HepG2 (cell line): ENCODE results near the gene EGFLAM. TPM values are rescaled to one million over a fixed set of nuclear protein-coding genes. Genes with fewer than 3 reads are reported as not detected.

Experiments used
- ATAC-seq: fragments of 200-7000 bp; cut with Tn5 transposase; 3 replicates; pipeline ENCODE4 v1.9.1; 2020; ENCODE audit warnings: mild to moderate bottlenecking, moderate library complexity
- BruUV-seq: library from RNA; stranded (reverse); fragments of 400-500 nt; replicated peaks from 2 replicates; lab custom pipeline; 2021; lab: Mats Ljungman, UMichigan
- CTCF ChIA-PET: fragments of 300-600 bp; formaldehyde crosslinking; extraction: SDS; loops from one replicate; lab custom pipeline; 2021; ENCODE audit warnings: low total read pairs, inconsistent platforms, low intra/inter-chr PET ratio; lab: Yijun Ruan, JAX
- POLR2A ChIA-PET: fragments of 350-600 bp; sonication (Branson Sonifier 250); formaldehyde crosslinking; loops from one replicate; lab custom pipeline; 2020; ENCODE audit warnings: antibody characterized with exemption, inconsistent platforms; lab: Yijun Ruan, JAX
- DNase-seq: peaks from one replicate; pipeline ENCODE4 v3.0.0-alpha.2; 2015; ENCODE audit warnings: low spot score
- FAIRE-seq: peaks from 3 replicates; lab custom pipeline; 2011; peaks lifted over from hg19 to GRCh38; lab: Jason Lieb, UNC
- H2AFZ ChIP-seq: one replicate; pipeline ENCODE4 v1.6.1; 2011; ENCODE audit warnings: low read length, inconsistent platforms
- H3K27ac ChIP-seq: fragments of 300-600 bp; 3 replicates; pipeline ENCODE4 v1.8.0; 2011; ENCODE audit warnings: mixed run types, mild to moderate bottlenecking, mixed read lengths, low read length, inconsistent platforms; ENCODE audit not compliant: insufficient read depth; ENCODE audit errors: extremely low read length
- H3K27me3 ChIP-seq, 2 experiments: fragments of 200-600 bp in 1 of 2; 2 replicates in 1 of 2; 3 replicates in 1 of 2; pipeline versions ENCODE4 v1.6.0 to v1.8.0; 2011; ENCODE audit warnings: low read length in 2 of 2, mild to moderate bottlenecking in 2 of 2, moderate library complexity in 2 of 2, inconsistent platforms in 1 of 2; ENCODE audit not compliant: insufficient read depth in 2 of 2, control insufficient read depth in 1 of 2
- H3K36me3 ChIP-seq, 2 experiments: fragments of 200-600 bp in 1 of 2; replicated peaks in 1 of 2; 2 replicates in 1 of 2; 3 replicates in 1 of 2; pipeline versions ENCODE4 v1.5.1 to v1.8.0; 2011; ENCODE audit warnings: low read length in 2 of 2, inconsistent platforms in 1 of 2; ENCODE audit not compliant: insufficient read depth in 2 of 2, control insufficient read depth in 1 of 2
- H3K4me1 ChIP-seq: 2 replicates; pipeline ENCODE4 v1.5.1; 2012; ENCODE audit warnings: low read length, inconsistent platforms; ENCODE audit not compliant: insufficient read depth
- H3K4me2 ChIP-seq: 2 replicates; pipeline ENCODE4 v1.6.0; 2011; ENCODE audit warnings: low read depth, low read length, inconsistent platforms
- H3K4me3 ChIP-seq, 3 experiments: fragments of 200-600 bp in 1 of 3; sonication (generic), shearing (Covaris generic) in 1 of 3; replicated peaks in 1 of 3; 2 replicates each; pipeline ENCODE4 v1.5.1; 2011 to 2016; ENCODE audit warnings: low read length in 3 of 3, inconsistent platforms in 2 of 3, low read depth in 2 of 3, mild to moderate bottlenecking in 2 of 3, control low read depth in 1 of 3, mixed read lengths in 1 of 3; ENCODE audit not compliant: insufficient read depth in 1 of 3
- H3K79me2 ChIP-seq: one replicate; pipeline ENCODE4 v1.6.1; 2011; ENCODE audit warnings: low read length, inconsistent platforms; ENCODE audit not compliant: insufficient read depth
- H3K9ac ChIP-seq: 2 replicates; pipeline ENCODE4 v1.6.0; 2011; ENCODE audit warnings: mild to moderate bottlenecking, low read depth, low read length, inconsistent platforms; ENCODE audit not compliant: insufficient read depth
- H3K9me3 ChIP-seq: 2 replicates; pipeline ENCODE4 v1.5.1; 2012; ENCODE audit warnings: mild to moderate bottlenecking, low read length
- H4K20me1 ChIP-seq: 2 replicates; pipeline ENCODE4 v1.6.0; 2011; ENCODE audit warnings: inconsistent platforms, mild to moderate bottlenecking, low read length, moderate library complexity; ENCODE audit not compliant: insufficient read depth
- DZIP1 ChIP-seq: sonication (generic); formaldehyde crosslinking; IDR thresholded peaks from 2 replicates; pipeline ENCODE4 v1.5.0; 2020; ENCODE audit warnings: mild to moderate bottlenecking, missing genetic modification reagents
- HNRNPK ChIP-seq: fragments of 200-400 bp; formaldehyde crosslinking; IDR thresholded peaks from 2 replicates; pipeline ENCODE4 v1.6.1; 2018; ENCODE audit warnings: low read length, low read depth, moderate library complexity, mild to moderate bottlenecking; ENCODE audit not compliant: poor library complexity, severe bottlenecking
- NFIB ChIP-seq: sonication (generic); formaldehyde crosslinking; IDR thresholded peaks from 2 replicates; pipeline ENCODE4 v1.9.0; 2021; ENCODE audit warnings: missing genetic modification reagents, mild to moderate bottlenecking, borderline replicate concordance
- NFYB ChIP-seq: sonication (generic); formaldehyde crosslinking; IDR thresholded peaks from 2 replicates; pipeline ENCODE4 v1.4.0; 2020; ENCODE audit warnings: missing genetic modification reagents
- REL ChIP-seq: sonication (generic); formaldehyde crosslinking; conservative IDR thresholded peaks from 2 replicates; pipeline ENCODE4 v1.8.0; 2022; ENCODE audit warnings: mild to moderate bottlenecking, missing genetic modification reagents, moderate library complexity
- SP5 ChIP-seq: IDR thresholded peaks from 2 replicates; pipeline ENCODE4 v1.6.1; 2016; ENCODE audit warnings: low read depth, borderline replicate concordance
- ZNF251 ChIP-seq: sonication (generic); formaldehyde crosslinking; IDR thresholded peaks from 2 replicates; pipeline ENCODE4 v1.9.0; 2021; ENCODE audit warnings: mild to moderate bottlenecking, missing genetic modification reagents
- ZNF484 ChIP-seq: sonication (generic); formaldehyde crosslinking; IDR thresholded peaks from 2 replicates; pipeline ENCODE4 v1.5.1; 2020; ENCODE audit warnings: mild to moderate bottlenecking, low read depth, missing genetic modification reagents, borderline replicate concordance
- ZNF746 ChIP-seq: sonication (generic); formaldehyde crosslinking; IDR thresholded peaks from 2 replicates; pipeline ENCODE4 v1.8.0; 2022; ENCODE audit warnings: mild to moderate bottlenecking, missing genetic modification reagents
- ZNF782 ChIP-seq: sonication (generic); formaldehyde crosslinking; IDR thresholded peaks from 2 replicates; pipeline ENCODE4 v1.4.0; 2020; ENCODE audit warnings: missing genetic modification reagents, mild to moderate bottlenecking, borderline replicate concordance
- WGBS: methylation state at CpG from one replicate; pipeline ENCODE4 v1.1.6; 2017; ENCODE audit warnings: low lambda C conversion rate; 5-methylcytosine and 5-hydroxymethylcytosine counted together
- in situ Hi-C: cut with HindIII; loops from 2 replicates; pipeline ENCODE4 v1.10.0; 2017; ENCODE audit warnings: low pct_unique_long_range_greater_than_20kb; ENCODE audit not compliant: extremely low pct_ligation_motif_present
- intact Hi-C: fragments of 100-400 bp; cut with micrococcal nuclease; formaldehyde crosslinking; loops from one replicate; pipeline ENCODE4 v1.10.0; 2022; ENCODE audit not compliant: unreplicated experiment
- polyA plus RNA-seq, 8 experiments: library from polyadenylated mRNA; depleted of rRNA in 3 of 8; stranded (reverse) in 7 of 8; unstranded in 1 of 8; fragments of >200 nt; fragmentation: Illumina TruSeq in 4 of 8; extraction: Trizol in 4 of 8; gene quantifications; 2 replicates each; pipeline versions ENCODE4 v1.2.1 to v1.2.3, GENCODE V29; 2011 to 2016; ENCODE audit warnings: low read depth in 4 of 8, missing spikeins in 1 of 8, mixed read lengths in 1 of 8; ENCODE audit not compliant: insufficient read depth in 1 of 8
- total RNA-seq, 5 experiments: library from RNA; depleted of rRNA; stranded (reverse); fragments of >200 nt; fragmentation: Illumina TruSeq; extraction: Trizol; gene quantifications; 2 replicates each; pipeline ENCODE4 v1.2.3, GENCODE V29; 2016; ENCODE audit warnings: low read depth in 1 of 5
- TF ChIP-seq, protein P1 (sequence below): IDR thresholded peaks from 2 replicates; pipeline ENCODE4 v1.6.1; 2016; ENCODE audit warnings: low read depth, missing genetic modification reagents, missing compliant biosample characterization

Gene EGFLAM
- total and polyA plus RNA-seq, 2 of the 13 experiments (the other 11 are each of a cell fraction or from before 2014, with no cell fraction given) = not detected

DNA sequence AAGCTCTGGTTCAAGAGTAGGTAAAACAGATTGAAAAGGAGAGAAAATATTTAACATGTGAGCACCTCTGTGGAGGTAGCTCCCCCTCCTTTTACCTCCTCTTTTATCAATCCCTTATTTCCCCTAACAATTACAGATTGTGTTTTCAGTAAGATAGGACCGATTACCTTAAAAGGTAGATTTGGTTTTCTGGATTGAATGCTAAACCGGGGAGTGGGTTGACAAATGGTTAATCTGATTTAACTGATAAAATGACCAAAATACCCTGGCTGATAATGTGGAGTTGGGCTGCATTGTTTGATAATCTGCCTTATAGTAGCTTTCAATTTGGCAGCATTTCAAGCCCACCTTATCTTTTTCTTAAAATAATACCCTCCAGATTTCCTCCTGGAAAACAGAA lies 83.9 kb downstream of the EGFLAM start:
- H3K9me3 ChIP-seq = no peaks in the 10 kb centered on the region
- no peak overlapping the region for H3K4me2 ChIP-seq
- in situ Hi-C loops = no loop called here
- no peak for TF ChIP-seq ZNF251 (CRISPR knock-in tag)
- no peak for TF ChIP-seq NFYB (CRISPR knock-in tag)
- no peak for TF ChIP-seq ZNF782
- TF ChIP-seq HNRNPK = no peak
- no peak for TF ChIP-seq SP5 (CRISPR knock-in tag)
- TF ChIP-seq REL (CRISPR knock-in tag) = no peak
- no peak for TF ChIP-seq ZNF746 (CRISPR knock-in tag)
- TF ChIP-seq NFIB (CRISPR knock-in tag) = no peak
- H3K27me3 ChIP-seq = peaks cover 0 to 7% of the 10 kb centered on the region in 2 experiments; a peak in 1 of 5 replicates
- ATAC-seq = no peak
- no peaks in the 10 kb centered on the region for H3K79me2 ChIP-seq
- H2AFZ ChIP-seq = no peak overlapping the region
- H3K36me3 ChIP-seq = no peaks in the 10 kb centered on the region
- CTCF ChIA-PET = no interaction called here
- no peak for DNase-seq
- FAIRE-seq = no peak
- POLR2A ChIA-PET = no interaction called here
- 3% methylated on average over 2 of the region's 2 CpGs for WGBS
- intact Hi-C loops = no loop called here
- peaks cover 18% of the 10 kb centered on the region for H3K4me1 ChIP-seq
- H3K4me3 ChIP-seq = no peak overlapping the region
- H3K9ac ChIP-seq = no peak overlapping the region
- H4K20me1 ChIP-seq = no peaks in the 10 kb centered on the region
- H3K27ac ChIP-seq = no peak overlapping the region
- BruUV-seq = no TSS peak

DNA sequence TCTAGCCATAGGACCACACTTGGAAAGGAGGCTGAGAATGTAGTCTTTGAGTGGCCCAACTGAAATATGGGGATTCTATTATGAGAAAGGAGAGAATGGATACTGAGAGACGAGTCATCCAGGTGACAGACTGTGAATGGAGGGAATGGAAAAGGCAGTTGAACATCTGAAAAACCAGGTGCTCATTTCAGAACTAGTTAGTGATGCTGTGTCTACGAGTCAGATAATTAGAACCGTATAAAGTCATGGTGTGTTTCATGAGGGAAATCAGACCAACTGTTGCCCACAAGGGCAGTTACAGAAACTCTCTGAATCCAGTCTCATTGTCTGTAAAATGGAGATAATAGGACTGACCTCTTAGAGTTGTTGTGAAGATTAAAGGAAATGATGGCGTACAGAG lies 86.5 kb downstream of the EGFLAM start:
- 31% methylated on average over 4 of the region's 4 CpGs for WGBS
- ATAC-seq = no peak
- TF ChIP-seq ZNF484 (CRISPR knock-in tag) (no peak), DZIP1 (CRISPR knock-in tag) (no peak)
- TF ChIP-seq, protein P1, sequence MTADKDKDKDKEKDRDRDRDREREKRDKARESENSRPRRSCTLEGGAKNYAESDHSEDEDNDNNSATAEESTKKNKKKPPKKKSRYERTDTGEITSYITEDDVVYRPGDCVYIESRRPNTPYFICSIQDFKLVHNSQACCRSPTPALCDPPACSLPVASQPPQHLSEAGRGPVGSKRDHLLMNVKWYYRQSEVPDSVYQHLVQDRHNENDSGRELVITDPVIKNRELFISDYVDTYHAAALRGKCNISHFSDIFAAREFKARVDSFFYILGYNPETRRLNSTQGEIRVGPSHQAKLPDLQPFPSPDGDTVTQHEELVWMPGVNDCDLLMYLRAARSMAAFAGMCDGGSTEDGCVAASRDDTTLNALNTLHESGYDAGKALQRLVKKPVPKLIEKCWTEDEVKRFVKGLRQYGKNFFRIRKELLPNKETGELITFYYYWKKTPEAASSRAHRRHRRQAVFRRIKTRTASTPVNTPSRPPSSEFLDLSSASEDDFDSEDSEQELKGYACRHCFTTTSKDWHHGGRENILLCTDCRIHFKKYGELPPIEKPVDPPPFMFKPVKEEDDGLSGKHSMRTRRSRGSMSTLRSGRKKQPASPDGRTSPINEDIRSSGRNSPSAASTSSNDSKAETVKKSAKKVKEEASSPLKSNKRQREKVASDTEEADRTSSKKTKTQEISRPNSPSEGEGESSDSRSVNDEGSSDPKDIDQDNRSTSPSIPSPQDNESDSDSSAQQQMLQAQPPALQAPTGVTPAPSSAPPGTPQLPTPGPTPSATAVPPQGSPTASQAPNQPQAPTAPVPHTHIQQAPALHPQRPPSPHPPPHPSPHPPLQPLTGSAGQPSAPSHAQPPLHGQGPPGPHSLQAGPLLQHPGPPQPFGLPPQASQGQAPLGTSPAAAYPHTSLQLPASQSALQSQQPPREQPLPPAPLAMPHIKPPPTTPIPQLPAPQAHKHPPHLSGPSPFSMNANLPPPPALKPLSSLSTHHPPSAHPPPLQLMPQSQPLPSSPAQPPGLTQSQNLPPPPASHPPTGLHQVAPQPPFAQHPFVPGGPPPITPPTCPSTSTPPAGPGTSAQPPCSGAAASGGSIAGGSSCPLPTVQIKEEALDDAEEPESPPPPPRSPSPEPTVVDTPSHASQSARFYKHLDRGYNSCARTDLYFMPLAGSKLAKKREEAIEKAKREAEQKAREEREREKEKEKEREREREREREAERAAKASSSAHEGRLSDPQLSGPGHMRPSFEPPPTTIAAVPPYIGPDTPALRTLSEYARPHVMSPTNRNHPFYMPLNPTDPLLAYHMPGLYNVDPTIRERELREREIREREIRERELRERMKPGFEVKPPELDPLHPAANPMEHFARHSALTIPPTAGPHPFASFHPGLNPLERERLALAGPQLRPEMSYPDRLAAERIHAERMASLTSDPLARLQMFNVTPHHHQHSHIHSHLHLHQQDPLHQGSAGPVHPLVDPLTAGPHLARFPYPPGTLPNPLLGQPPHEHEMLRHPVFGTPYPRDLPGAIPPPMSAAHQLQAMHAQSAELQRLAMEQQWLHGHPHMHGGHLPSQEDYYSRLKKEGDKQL (CRISPR knock-in tag) = no peak

More for the DNA sequence above, 86.5 kb downstream of the EGFLAM start:
- no peaks in the 10 kb centered on the region for H3K4me1 ChIP-seq
- ChIA-PET CTCF (no interaction called here), POLR2A (no interaction called here)
- no peaks in the 10 kb centered on the region for H3K36me3 ChIP-seq
- no peak for DNase-seq
- H3K4me2 ChIP-seq = no peak overlapping the region
- H3K4me3 ChIP-seq = no peak overlapping the region
- H4K20me1 ChIP-seq = no peaks in the 10 kb centered on the region
- H3K27ac ChIP-seq = no peak overlapping the region
- intact Hi-C loops = no loop called here
- no peaks in the 10 kb centered on the region for H3K79me2 ChIP-seq
- in situ Hi-C loops = no loop called here
- no TSS peak for BruUV-seq
- no peak overlapping the region for H2AFZ ChIP-seq
- H3K27me3 ChIP-seq = peaks cover 0 to 13% of the 10 kb centered on the region in 2 experiments; a peak in 1 of 5 replicates
- no peak for FAIRE-seq
- H3K9ac ChIP-seq = no peak overlapping the region
- H3K9me3 ChIP-seq = no peaks in the 10 kb centered on the region
